GM12878 (cell line): ENCODE results near the gene ADD1. TPM values are rescaled to one million over a fixed set of nuclear protein-coding genes. Genes with fewer than 3 reads are reported as not detected.
A peak's percentile ranks its signal among the peaks of the same experiment; 100 is the strongest.

ENCODE experiments used
- ATAC-seq: fragments of 200-7000 bp; cut with Tn5 transposase; 3 replicates; pipeline ENCODE4 v1.9.1; 2020; ENCODE audit warnings: mild to moderate bottlenecking, moderate library complexity
- BruUV-seq: library from RNA; stranded (reverse); fragments of 400-500 nt; replicated peaks from 2 replicates; lab custom pipeline; 2021; lab: Mats Ljungman, UMichigan
- CTCF ChIA-PET: fragments of 300-600 bp; sonication (Branson Sonifier 250); formaldehyde crosslinking; extraction: SDS; loops from one replicate; lab custom pipeline; 2021; ENCODE audit warnings: inconsistent platforms; lab: Yijun Ruan, JAX
- POLR2A ChIA-PET: fragments of 350-600 bp; formaldehyde crosslinking; extraction: SDS; loops from one replicate; lab custom pipeline; 2021; ENCODE audit warnings: inconsistent platforms; lab: Charles Lee
- RAD21 ChIA-PET: fragments of 300-600 bp; sonication (Branson Sonifier 250); formaldehyde crosslinking; loops from one replicate; lab custom pipeline; 2023; ENCODE audit warnings: antibody characterized with exemption; ENCODE audit not compliant: unreplicated experiment; lab: Charles Lee
- SMC1A ChIA-PET: fragments of 300-600 bp; sonication (Branson Sonifier 250); formaldehyde crosslinking; loops from one replicate; lab custom pipeline; 2023; ENCODE audit not compliant: unreplicated experiment, uncharacterized antibody; lab: Charles Lee
- DNase-seq: peaks from one replicate; pipeline ENCODE4 v3.0.0-alpha.2; 2011; ENCODE audit warnings: low read depth, low spot score
- FAIRE-seq: peaks from 3 replicates; lab custom pipeline; 2011; peaks lifted over from hg19 to GRCh38; lab: Jason Lieb, UNC
- H2AFZ ChIP-seq: 2 replicates; pipeline ENCODE4 v1.6.0; 2011; ENCODE audit warnings: low read depth, low read length, control low read depth; ENCODE audit not compliant: control insufficient read depth
- H3K27ac ChIP-seq: 2 replicates; pipeline ENCODE4 v1.5.1; 2011; ENCODE audit warnings: control low read depth; ENCODE audit not compliant: control insufficient read depth, insufficient read depth
- H3K27me3 ChIP-seq, 2 experiments: replicated peaks in 1 of 2; 2 replicates each; pipeline versions ENCODE4 v1.6.0 to v1.6.1; 2011; ENCODE audit warnings: low read length in 1 of 2; ENCODE audit not compliant: control insufficient read depth in 2 of 2, insufficient read depth in 2 of 2
- H3K36me3 ChIP-seq, 2 experiments: 2 replicates each; pipeline ENCODE4 v1.5.1; 2011; ENCODE audit warnings: low read length in 1 of 2; ENCODE audit not compliant: control insufficient read depth in 2 of 2, insufficient read depth in 2 of 2
- H3K4me1 ChIP-seq: 2 replicates; pipeline ENCODE4 v1.6.1; 2011; ENCODE audit warnings: mild to moderate bottlenecking, low read length, moderate library complexity, mixed read lengths; ENCODE audit not compliant: control insufficient read depth, insufficient read depth
- H3K4me2 ChIP-seq: 2 replicates; pipeline ENCODE4 v1.6.0; 2011; ENCODE audit warnings: control low read depth; ENCODE audit not compliant: control insufficient read depth, insufficient read depth
- H3K4me3 ChIP-seq: fragments of 200-600 bp; sonication (generic); 2 replicates; pipeline ENCODE4 v1.5.1; 2016
- H3K79me2 ChIP-seq: 2 replicates; pipeline ENCODE4 v1.6.0; 2011; ENCODE audit warnings: low read length; ENCODE audit not compliant: control insufficient read depth, insufficient read depth
- H3K9ac ChIP-seq: 2 replicates; pipeline ENCODE4 v1.8.0; 2011; ENCODE audit warnings: low read length, control low read depth, mixed read lengths; ENCODE audit not compliant: control insufficient read depth, insufficient read depth
- H3K9me3 ChIP-seq: replicated peaks from 3 replicates; pipeline ENCODE4 v1.5.1; 2011; ENCODE audit warnings: mild to moderate bottlenecking, low read length; ENCODE audit not compliant: control insufficient read depth, insufficient read depth
- H4K20me1 ChIP-seq: 2 replicates; pipeline ENCODE4 v1.6.0; 2011; ENCODE audit not compliant: control insufficient read depth, insufficient read depth
- CREM ChIP-seq: IDR thresholded peaks from 2 replicates; pipeline ENCODE4 v1.6.1; 2014; ENCODE audit warnings: antibody characterized with exemption, low read depth
- CTCF ChIP-seq, 3 experiments: IDR thresholded peaks in 2 of 3; conservative IDR thresholded peaks in 1 of 3; 2 replicates each; pipeline ENCODE4 v1.5.1; 2011; ENCODE audit warnings: low read depth in 3 of 3, low read length in 3 of 3, mild to moderate bottlenecking in 3 of 3, control low read depth in 2 of 3, moderate library complexity in 2 of 3, inconsistent platforms in 1 of 3, mixed read lengths in 1 of 3; ENCODE audit not compliant: control insufficient read depth in 2 of 3, insufficient read depth in 1 of 3; ENCODE audit errors: extremely low read depth in 1 of 3
- NFIC ChIP-seq: IDR thresholded peaks from 2 replicates; pipeline ENCODE4 v1.6.1; 2012; ENCODE audit warnings: low read depth, mild to moderate bottlenecking, inconsistent platforms, low read length, moderate library complexity
- NRF1 ChIP-seq: conservative IDR thresholded peaks from 2 replicates; pipeline ENCODE4 v1.6.1; 2011; ENCODE audit warnings: mild to moderate bottlenecking, low read depth, low read length, improper control_type of control experiment
- POLR2A ChIP-seq: IDR thresholded peaks from 2 replicates; pipeline ENCODE4 v1.6.1; 2011; ENCODE audit warnings: low read depth, mild to moderate bottlenecking, low read length
- RUNX3 ChIP-seq: IDR thresholded peaks from 2 replicates; pipeline ENCODE4 v1.6.1; 2012; ENCODE audit warnings: low read length, inconsistent platforms
- SREBF2 ChIP-seq: IDR thresholded peaks from 2 replicates; pipeline ENCODE4 v1.6.1; 2012; ENCODE audit warnings: mild to moderate bottlenecking, low read length
- ZBTB11 ChIP-seq: fragments of 450-650 bp; formaldehyde crosslinking; IDR thresholded peaks from 2 replicates; pipeline ENCODE4 v1.5.0; 2022; ENCODE audit warnings: mild to moderate bottlenecking, missing genetic modification characterization
- ZNF24 ChIP-seq: fragments of 450-650 bp; IDR thresholded peaks from 2 replicates; pipeline ENCODE4 v1.6.1; 2017; ENCODE audit warnings: antibody characterized with exemption, mild to moderate bottlenecking
- WGBS: methylation state at CpG from one replicate; pipeline ENCODE4 v1.1.6; 2016; ENCODE audit warnings: low lambda C conversion rate; ENCODE audit not compliant: insufficient replicate concordance, insufficient coverage; ENCODE audit errors: missing lambda C conversion rate; 5-methylcytosine and 5-hydroxymethylcytosine counted together
- in situ Hi-C: fragments of 300-500 bp; cut with MboI; formaldehyde crosslinking; loops from 9 replicates; pipeline ENCODE4 v1.14.3; 2018; ENCODE audit warnings: mixed read lengths
- intact Hi-C: fragments of 100-400 bp; cut with micrococcal nuclease; formaldehyde crosslinking; loops from one replicate; pipeline ENCODE4 v1.14.2; 2022; ENCODE audit not compliant: unreplicated experiment
- polyA plus RNA-seq, 11 experiments: library from polyadenylated mRNA; depleted of rRNA in 4 of 11; unstranded in 6 of 11; stranded (reverse) in 5 of 11; fragments of >200 nt; fragmentation: Nextera tagmentation in 4 of 11; fragmentation: Illumina TruSeq in 1 of 11; extraction: Ambion mirVana in 4 of 11; extraction: Trizol in 1 of 11; gene quantifications; 1 replicate in 1 of 11; 2 replicates in 10 of 11; pipeline versions ENCODE4 v1.2.1 to v1.2.3, GENCODE V29; 2011 to 2016; ENCODE audit warnings: inconsistent platforms in 2 of 11, missing spikeins in 2 of 11, low read depth in 1 of 11
- total RNA-seq, 4 experiments: library from RNA; depleted of rRNA in 3 of 4; stranded (reverse); fragments of >200 nt in 3 of 4; fragmentation: Illumina TruSeq in 1 of 4; extraction: Trizol in 1 of 4; gene quantifications; 2 replicates each; pipeline versions ENCODE4 v1.2.1 to v1.2.3, GENCODE V29; 2013 to 2021

The ADD1 gene
- total and polyA plus RNA-seq, 10 of the 15 experiments (the other 5 are each of a cell fraction or from before 2014, with no cell fraction given): 21.6 to 182 (median 105) TPM

GRCh38 chr4:2961421-2961810, 117.8 kb downstream of the ADD1 start:
- intact Hi-C loops: loop anchor here (5.0 kb wide), 3 partner anchors 119 to 264 kb away; partner anchors contain the start of gene ADD1
- ChIA-PET CTCF (interaction anchor here (1.0 to 3.4 kb wide), 6 partner anchors 9 to 741 kb away, joined by 3 to 28 read pairs (median 3); no protein-coding TSS in a partner anchor), POLR2A (interaction anchor here (1.0 to 3.1 kb wide), 5 partner anchors 8 to 216 kb away, joined by 4 to 22 read pairs (median 6); no protein-coding TSS in a partner anchor), SMC1A (interaction anchor here (1.1 to 3.6 kb wide), 4 partner anchors 8 to 107 kb away, joined by 3 to 19 read pairs (median 8); no protein-coding TSS in a partner anchor), RAD21 (interaction anchor here (1.0 to 4.5 kb wide), 4 partner anchors 13 to 425 kb away, joined by 3 to 35 read pairs (median 3); partner anchors contain the start of gene FAM193A)
- TSS peak; percentile 70 for BruUV-seq
- Histone ChIP-seq H3K79me2 (peaks cover 54% of the 10 kb centered on the region), H3K9me3 (no peaks in the 10 kb centered on the region; the same call in 1 of the 3 replicates), H3K36me3 (peaks cover 6 to 20% of the 10 kb centered on the region in 2 experiments), H2AFZ (no peak overlapping the region), H4K20me1 (peaks cover 11% of the 10 kb centered on the region), H3K27me3 (no peaks in the 10 kb centered on the region), H3K4me3 (peak overlapping the region; percentile 78), H3K9ac (peak overlapping the region; percentile 96), H3K4me1 (peaks cover 23% of the 10 kb centered on the region), H3K27ac (peak overlapping the region; percentile 62), H3K4me2 (peak overlapping the region; percentile 70)
- DNase-seq (no peak), ATAC-seq (no peak), FAIRE-seq (no peak)
- no peak for TF ChIP-seq SREBF2
- peak; percentile 27; the same call in 1 of the 2 replicates for TF ChIP-seq POLR2A
- WGBS: 27% methylated on average over 8 of the region's 8 CpGs
- in situ Hi-C loops: no loop called here

DNA sequence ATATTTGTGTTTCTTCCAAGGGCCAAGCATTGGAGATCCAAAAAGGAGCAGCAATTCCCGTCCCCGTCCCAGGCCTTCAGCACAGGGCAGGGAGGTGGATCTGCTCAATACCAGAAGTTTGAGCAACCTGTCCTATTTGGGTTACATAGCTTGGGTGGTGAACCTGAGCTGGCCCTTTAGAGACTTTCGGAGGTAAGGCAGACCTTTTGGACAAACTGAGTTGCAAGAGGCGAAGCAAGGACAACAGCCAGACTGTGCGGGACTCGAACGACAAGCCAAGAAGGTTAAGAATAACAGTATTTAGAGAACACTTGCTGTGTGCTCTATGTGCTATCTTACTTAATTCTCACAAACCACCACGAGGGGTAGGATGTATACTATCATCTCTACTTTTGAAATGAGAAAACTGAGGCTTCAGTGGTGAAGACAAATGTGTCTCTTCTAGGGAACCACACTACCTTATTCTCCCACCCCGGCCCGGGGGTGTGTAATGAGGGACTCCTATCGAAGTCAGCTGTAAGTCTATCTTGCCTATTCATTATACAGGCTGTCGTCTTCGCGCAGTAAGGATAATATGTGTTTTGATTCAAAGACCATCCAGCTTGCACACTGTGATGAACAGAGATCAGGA, 118.3 kb downstream of the ADD1 start:
- ChIA-PET CTCF (interaction anchor here (0.6 to 3.4 kb wide), 14 partner anchors 9 to 742 kb away, joined by 3 to 28 read pairs (median 3); no protein-coding TSS in a partner anchor), POLR2A (interaction anchor here (0.5 to 3.1 kb wide), 7 partner anchors 8 to 349 kb away, joined by 3 to 22 read pairs (median 4); no protein-coding TSS in a partner anchor), RAD21 (interaction anchor here (1.0 to 4.5 kb wide), 8 partner anchors 8 to 426 kb away, joined by 3 to 35 read pairs (median 4); partner anchors contain the start of gene FAM193A), SMC1A (interaction anchor here (0.7 to 3.6 kb wide), 7 partner anchors 8 to 199 kb away, joined by 3 to 19 read pairs (median 4); no protein-coding TSS in a partner anchor)
- intact Hi-C loops: loop anchor here (2.0 to 5.0 kb wide), 4 partner anchors 79 to 265 kb away; partner anchors contain the start of gene ADD1
- peaks cover 11% of the 10 kb centered on the region for H4K20me1 ChIP-seq
- no peaks in the 10 kb centered on the region; the same call in 1 of the 3 replicates for H3K9me3 ChIP-seq
- peak overlapping the region; percentile 78 for H3K4me3 ChIP-seq
- WGBS: under 1% methylated on average over 14 of the region's 14 CpGs
- ATAC-seq (peak; percentile 50), DNase-seq (no peak), FAIRE-seq (peak; percentile 65)
- peak overlapping the region; percentile 96 for H3K9ac ChIP-seq
- H3K4me2 ChIP-seq: peak overlapping the region; percentile 70
- H3K79me2 ChIP-seq: peaks cover 52% of the 10 kb centered on the region
- peaks cover 20% of the 10 kb centered on the region for H3K4me1 ChIP-seq
- in situ Hi-C loops: no loop called here
- peaks cover 3 to 15% of the 10 kb centered on the region in 2 experiments for H3K36me3 ChIP-seq
- H2AFZ ChIP-seq: peak overlapping the region; percentile 31; the same call in 1 of the 2 replicates
- H3K27me3 ChIP-seq: no peaks in the 10 kb centered on the region
- BruUV-seq: no TSS peak
- peak overlapping the region; percentile 91 for H3K27ac ChIP-seq
- TF ChIP-seq CREM (0 out of 2 replicates have a peak, but pooled peaks have one; percentile 12), NRF1 (no peak), NFIC (peak; percentile 36; the same call in 1 of the 2 replicates), RUNX3 (peak; percentile 79), ZBTB11 (no peak), CTCF (IDR thresholded peaks at IDR 0.05 in 2 of 3, conservative IDR thresholded peaks at IDR 0.05 in 1 of 3; ENCODE audit: control insufficient read depth in 2 of 3, extremely low read depth in 1 of 3, insufficient read depth in 1 of 3, low read depth in 3 of 3, low read length in 3 of 3) (peak in 2 of 3 experiments; percentile 2 to 4; a peak in 1 of 6 replicates), ZNF24 (no peak)
